ENCODE data around the gene SIAH1. TPM values are rescaled to one million over a fixed set of nuclear protein-coding genes. Genes with fewer than 3 reads are reported as not detected.
"Not testable (repeated sequence)": the region's sequence is repeated elsewhere in the genome, so short reads cannot be mapped to it uniquely, and the experiment has no call there.

Gene SIAH1
- total and polyA plus RNA-seq, 12 donors, result 9.9 to 27.5 (median 17.6) TPM

- Histone ChIP-seq H3K27ac (no peak overlapping the region), H3K4me3 (no peak overlapping the region), H3K27me3 (no peaks in the 10 kb centered on the region), H3K9me3 (replicated peaks in 1 of 3) (no peaks in the 10 kb centered on the region), H3K4me1 (replicated peaks in 1 of 2) (no peaks in the 10 kb centered on the region), H3K36me3 (replicated peaks in 1 of 2) (no peaks in the 10 kb centered on the region)
- 63 to 92% (median 82%) methylated on average over 2 of the region's 2 CpGs for WGBS, 4 donors
- DNase-seq, result no peak
- TF ChIP-seq POLR2A (IDR thresholded peaks at IDR 0.05) (no peak), CTCF (IDR thresholded peaks at IDR 0.05) (no peak)
- intact Hi-C loops (cut with DNase I), result no loop called here
Observed at GRCh38 chr16:48426244-48427141, 41.3 kb upstream of the SIAH1 start.

- intact Hi-C loops (cut with DNase I), result no loop called here
- H3K27ac ChIP-seq, result no peak overlapping the region
- H3K9me3 ChIP-seq (replicated peaks in 1 of 3), result no peaks in the 10 kb centered on the region
- no peak for DNase-seq
- H3K4me3 ChIP-seq, result no peak overlapping the region
- no peak for TF ChIP-seq POLR2A (IDR thresholded peaks at IDR 0.05)
- no peak for TF ChIP-seq CTCF (IDR thresholded peaks at IDR 0.05)
- H3K36me3 ChIP-seq (replicated peaks in 1 of 2), result no peaks in the 10 kb centered on the region
- no peaks in the 10 kb centered on the region for H3K4me1 ChIP-seq (replicated peaks in 1 of 2)
- 67 to 80% (median 69%) methylated on average over 2 of the region's 2 CpGs for WGBS, 4 donors
- H3K27me3 ChIP-seq, result no peaks in the 10 kb centered on the region
Observed at GRCh38 chr16:48422537-48422936, 37.3 kb upstream of the SIAH1 start.

- no peaks in the 10 kb centered on the region for H3K9me3 ChIP-seq (replicated peaks in 1 of 3)
- TF ChIP-seq CTCF (IDR thresholded peaks at IDR 0.05) (no peak), POLR2A (IDR thresholded peaks at IDR 0.05) (no peak)
- intact Hi-C loops (cut with DNase I), result no loop called here
- H3K4me3 ChIP-seq, result no peak overlapping the region
- H3K27ac ChIP-seq, result no peak overlapping the region
- H3K36me3 ChIP-seq (replicated peaks in 1 of 2), result no peaks in the 10 kb centered on the region
- H3K4me1 ChIP-seq (replicated peaks in 1 of 2), result no peaks in the 10 kb centered on the region
- WGBS, 4 donors, result 75 to 83% (median 77%) methylated on average over 3 of the region's 3 CpGs
- DNase-seq, result no peak
- no peaks in the 10 kb centered on the region for H3K27me3 ChIP-seq
Observed at GRCh38 chr16:48421741-48422140, 36.5 kb upstream of the SIAH1 start.

GRCh38 chr16:48420437-48420836 lies 35.2 kb upstream of the SIAH1 start:
- no peak for TF ChIP-seq CTCF (IDR thresholded peaks at IDR 0.05)
- TF ChIP-seq POLR2A (IDR thresholded peaks at IDR 0.05), result no peak
- H3K4me3 ChIP-seq, result no peak overlapping the region
- DNase-seq, result no peak
- no peak overlapping the region for H3K27ac ChIP-seq
- no peaks in the 10 kb centered on the region for H3K27me3 ChIP-seq
- no peaks in the 10 kb centered on the region for H3K36me3 ChIP-seq (replicated peaks in 1 of 2)
- 85 to 100% (median 87%) methylated on average over 1 of the region's 1 CpG for WGBS, 4 donors
- no peaks in the 10 kb centered on the region for H3K4me1 ChIP-seq (replicated peaks in 1 of 2)
- no peaks in the 10 kb centered on the region for H3K9me3 ChIP-seq (replicated peaks in 1 of 3)
- intact Hi-C loops (cut with DNase I), result no loop called here

- H3K4me1 ChIP-seq (replicated peaks in 1 of 2); H3K27me3 ChIP-seq; H3K9me3 ChIP-seq (replicated peaks in 1 of 3); H3K4me3 ChIP-seq; intact Hi-C loops (cut with DNase I); H3K27ac ChIP-seq; DNase-seq; H3K36me3 ChIP-seq (replicated peaks in 1 of 2): not testable (repeated sequence)
- WGBS, 4 donors, result 90 to 96% (median 95%) methylated on average over 11 to 29 of the region's 29 CpGs
Observed at GRCh38 chr16:48416617-48417016, 31.4 kb upstream of the SIAH1 start.

Measured in adrenal gland (tissue), 12 donors.